SU-DHL-6 (cell line): ENCODE results near the gene DEGS2.

ENCODE experiments used
- H2AFZ ChIP-seq: fragments of 200-600 bp; sonication (generic); 2 replicates; pipeline ENCODE4 v1.6.1; 2014; ENCODE audit warnings: low read depth, mild to moderate bottlenecking, moderate library complexity, mixed read lengths, antibody characterized with exemption, low read length; ENCODE audit not compliant: severe bottlenecking
- H3F3A ChIP-seq: fragments of 200-600 bp; shearing (Covaris generic); 2 replicates; pipeline ENCODE4 v1.6.0; 2016; ENCODE audit warnings: antibody characterized with exemption, mild to moderate bottlenecking; ENCODE audit not compliant: insufficient read depth
- H3K27ac ChIP-seq: fragments of 200-600 bp; sonication (generic); 2 replicates; pipeline ENCODE4 v1.5.1; 2016; ENCODE audit warnings: low read depth, mild to moderate bottlenecking, low read length, moderate library complexity, mixed read lengths
- H3K27me3 ChIP-seq: fragments of 200-600 bp; sonication (generic), shearing (Covaris generic); 2 replicates; pipeline ENCODE4 v1.6.0; 2014; ENCODE audit warnings: mild to moderate bottlenecking, low read length
- H3K36me3 ChIP-seq: fragments of 200-600 bp; sonication (generic); 2 replicates; pipeline ENCODE4 v1.6.1; 2014; ENCODE audit warnings: mild to moderate bottlenecking, low read length, mixed read lengths
- H3K4me2 ChIP-seq: fragments of 300-600, 200-600 bp; shearing (Covaris generic), sonication (generic); 2 replicates; pipeline ENCODE4 v1.6.0; 2014; ENCODE audit warnings: low read length, low read depth, mild to moderate bottlenecking; ENCODE audit not compliant: poor library complexity, severe bottlenecking
- H3K4me3 ChIP-seq: fragments of 200-600 bp; sonication (generic); 2 replicates; pipeline ENCODE4 v1.5.1; 2014; ENCODE audit warnings: antibody characterized with exemption, low read length, mild to moderate bottlenecking, mixed read lengths; ENCODE audit not compliant: insufficient read depth, poor library complexity, severe bottlenecking
- H3K79me2 ChIP-seq: fragments of 200-600 bp; sonication (generic); 2 replicates; pipeline ENCODE4 v1.6.1; 2014; ENCODE audit warnings: mild to moderate bottlenecking, low read length, moderate library complexity; ENCODE audit not compliant: insufficient read depth
- H3K9ac ChIP-seq: fragments of 200-600 bp; sonication (generic); 2 replicates; pipeline ENCODE4 v1.7.0; 2014; ENCODE audit warnings: mild to moderate bottlenecking, low read length
- H3K9me2 ChIP-seq: fragments of 200-600 bp; sonication (generic); replicated peaks from 2 replicates; pipeline ENCODE4 v1.6.1; 2014; ENCODE audit warnings: low read length; ENCODE audit not compliant: insufficient read depth
- H3K9me3 ChIP-seq: fragments of 200-600 bp; sonication (generic); 2 replicates; pipeline ENCODE4 v1.6.1; 2014; ENCODE audit warnings: low read length, mixed read lengths; ENCODE audit not compliant: insufficient read depth
- H4K20me1 ChIP-seq: fragments of 200-600 bp; sonication (generic); 2 replicates; pipeline ENCODE4 v1.6.1; 2014; ENCODE audit warnings: low read depth, mild to moderate bottlenecking, antibody characterized with exemption, low read length, moderate library complexity, mixed read lengths
- EZH2phosphoT487 ChIP-seq: fragments of 200-600 bp; sonication (generic), shearing (Covaris generic); conservative IDR thresholded peaks from 2 replicates; pipeline ENCODE4 v1.6.1; 2018; ENCODE audit warnings: mild to moderate bottlenecking, antibody characterized with exemption, low read length, moderate library complexity, mixed read lengths
- TF ChIP-seq, protein P1 (sequence below): fragments of 200-600 bp; sonication (generic); IDR thresholded peaks from one replicate; pipeline ENCODE4 v1.5.1; 2017; ENCODE audit warnings: antibody characterized with exemption, mild to moderate bottlenecking, low read length, moderate library complexity; ENCODE audit not compliant: insufficient read depth, poor library complexity, severe bottlenecking

DEGS2 gene

DNA sequence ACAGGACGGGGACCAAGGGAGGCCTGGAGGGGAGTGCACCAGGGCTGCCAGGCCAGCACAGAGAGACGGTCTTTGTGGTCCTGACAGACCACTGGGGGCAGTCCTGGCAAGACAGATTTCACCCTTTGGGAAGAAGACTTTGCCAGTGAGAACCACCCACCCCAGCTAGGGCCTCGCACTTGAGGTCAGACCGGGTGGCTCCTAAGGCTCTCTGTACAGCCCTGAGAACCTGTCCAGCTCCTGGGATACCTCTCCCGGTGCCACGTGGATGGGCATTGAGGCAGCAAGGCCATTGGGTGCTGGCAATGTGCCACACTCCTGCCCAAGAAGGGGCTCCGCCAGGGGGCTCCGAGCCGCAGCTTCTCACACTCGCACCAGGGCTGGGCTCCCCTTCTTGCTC, 42.4 kb downstream of the DEGS2 start:
- Histone ChIP-seq H3K9me3 (no peaks in the 10 kb centered on the region), H4K20me1 (no peaks in the 10 kb centered on the region), H3K9ac (no peak overlapping the region), H3K4me3 (no peak overlapping the region), H3K9me2 (no peaks in the 10 kb centered on the region), H3K79me2 (no peaks in the 10 kb centered on the region), H3K4me2 (no peak overlapping the region), H3F3A (no peaks in the 10 kb centered on the region), H3K27me3 (no peaks in the 10 kb centered on the region), H3K36me3 (no peaks in the 10 kb centered on the region), H3K27ac (no peak overlapping the region), H2AFZ (no peak overlapping the region)
- TF ChIP-seq, protein P1, sequence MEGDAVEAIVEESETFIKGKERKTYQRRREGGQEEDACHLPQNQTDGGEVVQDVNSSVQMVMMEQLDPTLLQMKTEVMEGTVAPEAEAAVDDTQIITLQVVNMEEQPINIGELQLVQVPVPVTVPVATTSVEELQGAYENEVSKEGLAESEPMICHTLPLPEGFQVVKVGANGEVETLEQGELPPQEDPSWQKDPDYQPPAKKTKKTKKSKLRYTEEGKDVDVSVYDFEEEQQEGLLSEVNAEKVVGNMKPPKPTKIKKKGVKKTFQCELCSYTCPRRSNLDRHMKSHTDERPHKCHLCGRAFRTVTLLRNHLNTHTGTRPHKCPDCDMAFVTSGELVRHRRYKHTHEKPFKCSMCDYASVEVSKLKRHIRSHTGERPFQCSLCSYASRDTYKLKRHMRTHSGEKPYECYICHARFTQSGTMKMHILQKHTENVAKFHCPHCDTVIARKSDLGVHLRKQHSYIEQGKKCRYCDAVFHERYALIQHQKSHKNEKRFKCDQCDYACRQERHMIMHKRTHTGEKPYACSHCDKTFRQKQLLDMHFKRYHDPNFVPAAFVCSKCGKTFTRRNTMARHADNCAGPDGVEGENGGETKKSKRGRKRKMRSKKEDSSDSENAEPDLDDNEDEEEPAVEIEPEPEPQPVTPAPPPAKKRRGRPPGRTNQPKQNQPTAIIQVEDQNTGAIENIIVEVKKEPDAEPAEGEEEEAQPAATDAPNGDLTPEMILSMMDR: no peak
- no peak for TF ChIP-seq EZH2phosphoT487

DNA sequence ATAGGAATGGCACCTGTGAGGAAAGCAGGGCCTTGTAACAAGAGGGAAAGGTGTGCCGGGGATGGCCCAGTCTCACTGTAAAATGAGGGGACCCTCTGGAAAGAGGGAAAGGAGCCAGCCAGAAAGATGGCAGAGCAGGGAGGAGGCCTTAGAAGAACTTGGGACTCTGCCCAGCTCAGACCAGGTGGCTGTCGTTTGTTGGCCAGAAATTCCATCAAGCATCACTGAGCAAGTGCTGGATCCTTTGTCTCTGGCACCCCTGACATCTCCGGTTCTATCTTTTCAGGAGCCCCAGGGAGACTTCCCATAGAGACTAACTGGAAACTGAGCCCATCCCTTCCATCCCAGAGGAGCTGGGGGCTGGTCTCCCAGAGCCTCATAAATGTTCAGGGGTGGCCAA, 43.3 kb downstream of the DEGS2 start:
- Histone ChIP-seq H3K9me2 (no peaks in the 10 kb centered on the region), H3K9me3 (no peaks in the 10 kb centered on the region), H2AFZ (no peak overlapping the region), H3K27ac (no peak overlapping the region), H3K4me3 (no peak overlapping the region), H3K4me2 (no peak overlapping the region), H3F3A (no peaks in the 10 kb centered on the region), H3K79me2 (no peaks in the 10 kb centered on the region), H3K27me3 (no peaks in the 10 kb centered on the region), H4K20me1 (no peaks in the 10 kb centered on the region), H3K36me3 (no peaks in the 10 kb centered on the region), H3K9ac (no peak overlapping the region)
- TF ChIP-seq, protein P1: no peak
- TF ChIP-seq EZH2phosphoT487: no peak

DNA sequence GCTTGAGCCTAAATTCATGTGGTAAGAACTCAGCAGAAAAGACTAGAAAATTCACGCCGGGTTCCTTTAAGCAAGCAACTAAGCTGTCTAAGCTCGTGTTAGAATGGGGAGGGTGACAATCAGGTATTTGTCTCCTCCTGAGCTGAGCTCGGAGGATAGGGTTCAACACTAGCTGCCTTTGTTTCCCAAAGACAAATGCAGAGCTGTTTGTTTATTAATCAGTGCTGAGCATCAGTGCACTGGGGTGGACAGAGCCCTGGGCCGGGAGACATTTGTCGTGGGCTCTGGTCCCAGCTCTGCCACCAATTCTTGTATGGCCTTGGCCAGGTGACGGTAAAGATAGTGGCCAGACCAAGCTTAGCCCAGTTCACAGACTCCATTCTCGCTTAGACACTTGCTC, 43.7 kb downstream of the DEGS2 start:
- no peak overlapping the region for H3K27ac ChIP-seq
- TF ChIP-seq, protein P1: no peak
- no peak for TF ChIP-seq EZH2phosphoT487

More for the DNA sequence above, 43.7 kb downstream of the DEGS2 start:
- Histone ChIP-seq H3K36me3 (no peaks in the 10 kb centered on the region), H3F3A (no peaks in the 10 kb centered on the region), H2AFZ (no peak overlapping the region), H3K9me3 (no peaks in the 10 kb centered on the region), H3K9me2 (no peaks in the 10 kb centered on the region), H3K4me3 (no peak overlapping the region), H4K20me1 (no peaks in the 10 kb centered on the region), H3K27me3 (no peaks in the 10 kb centered on the region), H3K4me2 (no peak overlapping the region), H3K9ac (no peak overlapping the region), H3K79me2 (no peaks in the 10 kb centered on the region)
